AG09309 (cell line): ENCODE data around the gene TNIK.

Source experiments
- DNase-seq: peaks from one replicate; pipeline ENCODE4 v3.0.0-alpha.2; 2010; ENCODE audit warnings: low read depth
- H3K4me3 ChIP-seq: 2 replicates; pipeline ENCODE4 v1.5.1; 2011; ENCODE audit warnings: mild to moderate bottlenecking, low read depth, low read length, moderate library complexity; ENCODE audit not compliant: control insufficient read depth
- CTCF ChIP-seq: IDR thresholded peaks from 2 replicates; pipeline ENCODE4 v1.5.1; 2011; ENCODE audit warnings: mild to moderate bottlenecking, low read depth, low read length, inconsistent platforms; ENCODE audit not compliant: insufficient read depth, control insufficient read depth; ENCODE audit errors: missing control alignments

Gene TNIK

GRCh38 chr3:171260899-171261298 is 199.3 kb downstream of the TNIK start:
- no peak overlapping the region for H3K4me3 ChIP-seq
- TF ChIP-seq CTCF: no peak
- no peak for DNase-seq

DNA sequence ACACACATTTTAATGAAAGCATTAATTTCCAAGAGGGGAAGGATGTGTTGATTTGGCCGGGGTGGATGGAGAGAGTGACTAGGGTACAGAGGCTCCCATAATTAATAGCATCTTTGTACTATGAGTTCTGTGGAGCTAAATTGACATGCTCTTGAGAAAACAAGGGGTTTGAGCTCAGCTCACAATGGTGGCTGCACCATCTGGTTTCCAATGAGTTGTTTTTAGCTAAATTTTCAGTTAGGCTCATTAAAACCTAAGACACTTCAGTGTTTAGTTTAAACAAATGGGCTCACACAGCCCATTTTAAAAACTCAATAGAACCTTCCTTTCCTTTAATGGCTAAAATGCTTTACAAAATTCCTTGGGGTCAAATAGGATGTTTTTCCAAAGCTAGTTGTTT is 199.7 kb downstream of the TNIK start:
- TF ChIP-seq CTCF: no peak
- no peak for DNase-seq

DNA sequence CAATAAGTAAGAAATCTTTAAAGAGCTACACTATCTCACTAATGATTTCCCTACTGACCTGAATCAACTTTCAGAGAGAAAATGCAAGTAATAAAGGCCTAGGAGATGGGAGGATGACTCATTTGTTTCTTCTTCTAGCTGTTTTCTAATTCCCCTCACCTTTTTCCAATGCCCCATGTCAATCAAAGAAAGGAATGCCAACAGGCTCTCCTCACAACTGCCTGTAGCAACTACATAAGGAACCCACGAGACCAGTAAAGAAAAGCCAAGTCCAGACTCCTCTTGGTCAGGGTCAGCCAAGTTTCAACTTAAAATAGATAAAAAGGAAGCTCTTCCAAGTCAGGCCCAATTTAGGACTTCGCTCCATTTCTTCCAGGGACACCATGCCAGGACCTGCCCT is 201.9 kb downstream of the TNIK start:
- TF ChIP-seq CTCF: no peak
- no peak for DNase-seq
- no peak overlapping the region for H3K4me3 ChIP-seq

More for the DNA sequence above, 199.7 kb downstream of the TNIK start:
- H3K4me3 ChIP-seq: no peak overlapping the region

- DNase-seq: peak; percentile 8
- no peak for TF ChIP-seq CTCF
- no peak overlapping the region for H3K4me3 ChIP-seq
Observed at GRCh38 chr3:171257251-171258203, 202.7 kb downstream of the TNIK start.

GRCh38 chr3:171256445-171257250 is 203.6 kb downstream of the TNIK start:
- DNase-seq: no peak
- H3K4me3 ChIP-seq: no peak overlapping the region
- TF ChIP-seq CTCF: no peak

- TF ChIP-seq CTCF: no peak
- H3K4me3 ChIP-seq: no peak overlapping the region
- DNase-seq: no peak
Observed at GRCh38 chr3:171255236-171255806, 204.9 kb downstream of the TNIK start.
